ENCODE results near the gene CYFIP2.
A peak's percentile ranks its signal among the peaks of the same experiment; 100 is the strongest.

Gene CYFIP2

GRCh38 chr5:157289164-157289819 lies 23.4 kb downstream of the CYFIP2 start:
- DNase-seq = no peak

GRCh38 chr5:157290156-157290980 lies 24.4 kb downstream of the CYFIP2 start:
- DNase-seq = no peak

GRCh38 chr5:157290981-157291711 lies 25.2 kb downstream of the CYFIP2 start:
- DNase-seq = peak; percentile 35

GRCh38 chr5:157292599-157292998 lies 26.7 kb downstream of the CYFIP2 start:
- no peak for DNase-seq

- no peak for DNase-seq
Measured at GRCh38 chr5:157294407-157295091, 28.6 kb downstream of the CYFIP2 start.

GRCh38 chr5:157295247-157295646 lies 29.3 kb downstream of the CYFIP2 start:
- no peak for DNase-seq

- no peak for DNase-seq
Measured at GRCh38 chr5:157300564-157300963, 34.6 kb downstream of the CYFIP2 start.

GRCh38 chr5:157301066-157301465 lies 35.1 kb downstream of the CYFIP2 start:
- DNase-seq = no peak

- no peak for DNase-seq
Measured at GRCh38 chr5:157303023-157303422, 37.1 kb downstream of the CYFIP2 start.

- DNase-seq = no peak
Measured at GRCh38 chr5:157303667-157304327, 37.9 kb downstream of the CYFIP2 start.

GRCh38 chr5:157306081-157306480 lies 40.2 kb downstream of the CYFIP2 start:
- DNase-seq = no peak

GRCh38 chr5:157306692-157307471 lies 41.0 kb downstream of the CYFIP2 start:
- DNase-seq = no peak

GRCh38 chr5:157308836-157309465 lies 43.0 kb downstream of the CYFIP2 start:
- peak; percentile 6 for DNase-seq

- no peak for DNase-seq
Measured at GRCh38 chr5:157309796-157310195, 43.9 kb downstream of the CYFIP2 start.

GRCh38 chr5:157311595-157311994 lies 45.7 kb downstream of the CYFIP2 start:
- DNase-seq = no peak

- DNase-seq = peak; percentile 47
Measured at GRCh38 chr5:157312492-157312891, 46.6 kb downstream of the CYFIP2 start.

GRCh38 chr5:157322581-157322980 lies 56.7 kb downstream of the CYFIP2 start:
- no peak for DNase-seq

GRCh38 chr5:157323107-157323706 lies 57.3 kb downstream of the CYFIP2 start:
- DNase-seq = no peak

- no peak for DNase-seq
Measured at GRCh38 chr5:157324237-157324636, 58.3 kb downstream of the CYFIP2 start.

GRCh38 chr5:157326440-157327005 lies 60.6 kb downstream of the CYFIP2 start:
- no peak for DNase-seq

Measured in OCI-M1 (cell line).